NCI-H1436 treated with DMSO at 0.1 percent for 48 hours (cell line): Measurements from ENCODE around the gene ZNF556.
"Not testable (repeated sequence)": the region's sequence is repeated elsewhere in the genome, so short reads cannot be mapped to it uniquely, and the experiment has no call there.

Experiments used
- DNase-seq: peaks from one replicate; lab custom pipeline; 2025; lab: John Stamatoyannopoulos, UW

ZNF556 gene

GRCh38 chr19:2853015-2853606, 14.0 kb upstream of the ZNF556 start:
- no peak for DNase-seq

GRCh38 chr19:2854849-2855248, 12.3 kb upstream of the ZNF556 start:
- no peak for DNase-seq

DNA sequence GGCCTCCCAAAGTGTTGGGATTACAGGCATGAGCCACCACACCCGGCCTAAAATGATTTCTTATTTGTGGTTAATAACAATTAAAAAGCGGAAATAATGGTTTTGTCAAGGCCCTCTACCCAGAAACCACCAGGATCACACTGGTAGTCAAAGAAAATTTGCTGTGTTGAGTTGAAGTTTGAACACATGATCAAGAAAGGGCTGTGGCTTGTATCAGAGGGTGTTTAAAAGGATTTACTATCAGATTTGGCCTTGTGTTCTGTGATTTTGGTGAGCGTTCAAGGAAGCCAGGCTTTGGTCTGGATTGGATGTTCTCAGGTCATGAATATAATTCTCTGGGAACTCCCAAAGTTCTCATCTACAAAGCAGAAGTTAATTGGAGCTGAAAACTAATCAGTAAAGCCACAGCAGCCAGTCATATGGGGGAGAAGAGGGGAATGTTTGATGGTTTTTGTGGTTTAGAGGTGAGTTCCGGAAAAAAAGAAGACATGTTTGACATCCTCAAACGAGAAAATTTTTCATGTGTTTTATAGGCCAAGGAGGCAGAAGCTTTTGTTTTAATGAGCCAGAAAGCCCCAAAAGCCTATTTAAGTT, 10.6 kb upstream of the ZNF556 start:
- DNase-seq = no peak

DNA sequence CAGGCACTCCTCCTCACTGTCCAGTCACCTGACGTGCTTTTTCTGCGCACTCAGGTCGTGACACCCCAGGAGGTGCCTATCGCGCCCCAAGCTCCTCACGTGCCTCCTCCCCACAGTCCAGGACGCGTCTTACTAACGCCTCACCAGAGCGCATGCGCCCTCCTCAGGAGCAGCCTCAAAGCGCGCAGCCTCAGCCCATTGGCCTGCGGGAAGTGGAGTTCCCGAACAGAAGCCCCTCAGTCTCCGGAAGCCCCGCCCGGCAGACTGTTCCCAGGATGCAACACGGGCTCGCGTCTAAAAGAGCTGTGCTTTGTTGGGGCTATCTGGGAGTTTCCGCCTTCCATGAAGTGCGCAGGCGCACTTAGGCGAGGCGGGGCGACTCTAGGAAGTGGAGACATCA, 8.3 kb upstream of the ZNF556 start:
- DNase-seq = no peak

- no peak for DNase-seq
These were observed 3.3 kb upstream of the ZNF556 start for GRCh38 chr19:2863816-2864215.

DNA sequence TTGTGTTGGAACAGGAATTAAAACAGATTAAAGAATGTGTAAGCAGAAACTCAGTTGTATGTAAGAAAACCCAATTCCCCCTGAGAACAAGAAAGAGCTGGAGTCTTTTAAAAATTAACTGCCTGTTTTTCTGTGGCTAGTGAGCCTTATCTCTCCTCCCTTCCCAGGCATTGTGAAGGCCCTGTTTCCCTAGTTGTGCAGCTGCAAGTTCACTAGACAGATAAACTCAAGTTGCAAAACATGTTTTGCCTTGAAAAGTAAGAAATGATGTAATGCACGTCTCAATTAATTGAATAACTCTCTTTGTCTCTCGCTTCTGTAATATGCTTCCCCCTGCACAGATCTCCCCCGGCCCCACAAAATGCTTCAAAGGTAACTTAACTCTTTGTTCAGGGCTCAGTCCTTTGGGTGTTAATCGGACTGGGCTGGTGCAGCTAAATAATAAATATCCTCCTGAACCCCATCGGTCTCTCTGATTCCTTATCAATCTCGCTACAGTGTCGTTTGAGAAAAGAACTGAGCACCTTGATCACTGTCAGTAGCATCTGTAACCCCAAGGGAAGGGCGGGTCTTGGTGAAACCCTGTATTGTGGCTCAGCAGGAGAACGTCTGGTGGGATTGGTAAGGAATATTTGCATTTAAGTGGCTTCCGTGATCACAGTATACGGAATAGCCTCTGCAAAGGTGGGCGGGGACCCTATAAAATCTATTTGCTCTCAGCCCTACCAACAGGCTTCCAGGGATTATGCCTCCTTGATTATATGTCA, 1.6 kb upstream of the ZNF556 start:
- no peak for DNase-seq

DNA sequence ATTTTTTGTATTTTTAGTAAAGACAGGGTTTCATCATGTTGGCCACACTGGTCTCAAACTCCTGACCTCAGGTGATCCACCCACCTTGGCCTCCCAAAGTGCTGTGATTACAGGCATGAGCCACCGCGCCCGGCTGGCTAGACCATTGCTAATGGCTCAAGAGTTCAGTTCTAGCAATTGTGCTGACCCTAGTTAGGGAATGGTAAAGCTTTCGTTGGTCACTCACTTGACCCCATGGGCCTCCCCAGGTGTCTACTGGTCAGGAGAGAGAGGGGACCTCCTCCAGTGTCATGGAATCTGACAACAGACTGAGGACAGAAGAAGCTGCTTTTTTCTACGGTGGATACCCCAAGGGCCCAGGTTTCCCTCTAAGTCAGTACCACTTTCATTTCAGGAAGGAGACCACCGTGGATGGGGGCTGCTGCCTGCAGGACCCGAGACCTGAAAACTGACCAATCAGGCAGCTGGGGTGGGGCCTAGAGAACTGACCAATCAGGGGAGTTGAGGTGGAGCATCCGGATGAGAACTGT, 575 bp upstream of the ZNF556 start:
- no peak for DNase-seq

- DNase-seq = no peak
These were observed 2.5 kb downstream of the ZNF556 start for GRCh38 chr19:2869618-2870017.

DNA sequence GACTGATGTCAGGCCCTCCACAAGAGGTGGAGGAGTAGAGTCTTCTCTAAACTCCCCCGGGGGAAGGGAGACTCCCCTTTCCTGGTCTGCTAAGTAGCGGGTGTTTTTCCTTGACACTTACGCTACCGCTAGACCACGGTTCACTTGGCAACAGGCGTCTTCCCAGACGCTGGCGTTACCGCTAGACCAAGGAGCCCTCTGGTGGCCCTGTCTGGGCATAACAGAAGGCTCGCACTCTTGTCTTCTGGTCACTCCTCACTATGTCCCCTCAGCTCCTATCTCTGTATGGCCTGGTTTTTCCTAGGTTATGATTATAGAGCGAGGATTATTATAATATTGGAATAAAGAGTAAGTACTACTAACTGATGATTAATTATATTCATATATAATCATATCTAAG, 5.0 kb downstream of the ZNF556 start:
- not testable (repeated sequence) for DNase-seq

DNA sequence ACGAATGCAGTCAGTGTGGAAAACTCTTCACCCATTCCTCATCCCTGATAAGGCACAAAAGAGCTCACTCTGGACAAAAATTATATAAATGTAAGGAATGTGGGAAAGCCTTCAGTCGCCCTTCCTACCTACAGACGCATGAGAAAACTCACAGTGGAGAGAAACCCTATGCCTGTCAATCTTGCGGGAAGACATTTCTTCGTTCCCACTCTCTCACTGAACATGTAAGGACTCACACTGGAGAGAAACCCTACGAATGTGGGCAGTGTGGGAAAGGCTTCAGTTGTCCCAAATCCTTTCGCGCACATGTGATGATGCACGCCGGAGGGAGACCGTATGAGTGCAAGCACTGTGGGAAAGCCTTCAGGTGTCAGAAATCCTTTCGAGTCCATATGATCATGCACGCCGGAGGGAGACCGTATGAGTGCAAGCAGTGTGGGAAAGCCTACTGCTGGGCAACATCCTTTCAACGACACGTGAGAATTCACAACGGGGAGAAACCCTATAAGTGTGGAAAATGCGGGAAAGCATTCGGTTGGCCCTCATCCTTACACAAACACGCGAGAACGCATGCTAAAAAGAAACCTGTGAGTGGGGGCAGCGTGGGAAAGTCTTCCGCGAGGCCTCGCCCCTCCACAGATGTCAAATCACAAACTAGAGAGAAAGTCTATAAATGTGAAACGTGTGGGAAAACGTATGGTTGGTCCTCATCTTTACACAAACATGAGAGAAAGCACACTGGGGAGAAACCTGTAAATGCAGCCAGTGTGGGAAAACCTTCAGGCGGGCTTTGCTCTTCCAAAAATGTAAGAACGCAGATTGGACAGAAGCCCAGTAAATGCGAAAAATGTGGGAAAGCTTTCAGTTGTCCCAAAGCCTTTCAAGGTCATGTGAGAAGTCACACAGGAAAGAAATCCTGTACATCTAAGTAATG, 10.5 kb downstream of the ZNF556 start:
- no peak for DNase-seq

DNA sequence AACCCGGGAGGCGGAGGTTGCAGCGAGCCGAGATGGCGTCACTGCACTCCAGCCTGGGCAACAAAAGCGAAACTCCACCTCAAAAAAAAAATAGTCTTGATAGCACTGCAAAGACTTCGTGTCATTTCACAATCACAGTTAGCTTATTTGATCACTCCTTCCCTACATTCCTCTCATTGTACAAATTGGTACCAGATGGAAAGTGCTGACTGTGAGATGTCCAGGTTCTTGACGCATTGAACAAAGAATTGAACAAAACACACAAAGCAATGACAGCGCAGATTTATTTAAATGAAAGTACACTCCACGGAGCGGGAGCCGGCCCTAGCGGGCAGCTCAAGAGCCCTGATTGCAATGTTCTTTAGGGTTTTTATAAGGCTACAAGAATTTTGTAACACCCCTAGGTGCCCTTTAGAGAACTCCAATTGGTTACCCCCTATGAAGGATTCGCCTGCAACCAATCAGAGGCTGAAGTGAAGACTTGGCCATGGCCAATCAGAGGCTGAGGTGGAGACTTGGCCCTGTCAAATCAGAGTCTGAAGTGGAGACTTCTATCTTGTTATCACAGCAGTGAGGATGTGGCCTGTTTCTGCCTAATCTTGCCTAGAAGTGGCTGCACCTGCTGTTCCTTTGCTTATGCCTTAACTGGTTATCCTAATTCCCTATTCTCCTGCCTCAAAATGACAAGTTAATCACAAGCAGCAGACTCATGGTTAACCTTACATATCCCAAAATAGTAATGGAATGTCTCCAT, 16.7 kb downstream of the ZNF556 start:
- DNase-seq = no peak

GRCh38 chr19:2885736-2886135, 18.6 kb downstream of the ZNF556 start:
- DNase-seq = no peak

DNA sequence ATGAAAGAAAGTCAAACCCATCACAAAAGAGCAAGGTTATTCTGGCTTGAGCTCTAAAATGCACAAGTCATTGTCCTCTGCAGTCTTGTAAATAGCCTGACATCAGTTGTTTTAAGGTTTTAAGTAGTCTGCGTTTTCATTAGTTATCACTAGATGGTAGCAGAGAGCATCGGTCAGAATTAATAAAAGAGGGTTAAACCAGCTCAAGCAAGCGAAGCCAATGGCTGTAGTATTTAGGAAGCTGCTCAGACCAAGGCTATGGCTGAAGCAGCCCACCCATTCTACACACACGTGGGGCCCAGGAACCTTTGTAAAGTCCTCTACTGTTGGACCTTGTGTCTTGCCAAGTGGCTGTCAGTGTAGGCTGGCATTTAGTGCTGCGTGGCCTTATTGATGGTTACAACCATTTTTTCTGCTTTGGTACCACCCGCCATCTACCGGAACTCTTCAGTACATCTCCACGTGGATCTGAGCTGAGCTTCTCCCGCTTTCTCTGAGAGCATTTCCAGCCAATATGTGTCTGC, 20.3 kb downstream of the ZNF556 start:
- DNase-seq = peak; percentile 9

DNA sequence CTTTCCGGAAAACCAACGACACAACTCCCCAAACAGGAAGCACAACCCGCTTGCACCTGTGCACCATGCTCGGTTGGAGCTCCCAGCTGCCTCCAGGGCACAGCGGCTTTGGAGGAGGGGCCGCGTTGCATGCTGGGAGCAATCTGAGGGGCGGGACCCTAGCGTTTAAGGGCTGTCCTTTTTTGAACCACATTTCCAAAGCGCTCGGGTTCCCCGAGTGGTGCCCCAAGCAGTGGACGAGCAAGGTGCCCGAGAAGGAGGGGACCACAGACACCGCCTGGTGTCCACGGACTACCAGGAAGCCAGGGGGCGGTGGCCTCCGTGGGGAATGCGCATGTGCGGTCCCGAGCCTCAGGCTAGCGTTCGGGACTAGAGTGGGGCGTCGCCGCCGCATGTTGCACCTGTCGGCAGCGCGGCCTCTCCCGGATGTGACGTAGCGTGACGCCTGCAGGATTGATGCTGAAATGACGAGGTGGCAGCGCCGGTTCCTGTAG, 21.6 kb downstream of the ZNF556 start:
- DNase-seq = no peak

GRCh38 chr19:2890531-2890930, 23.4 kb downstream of the ZNF556 start:
- DNase-seq = not testable (repeated sequence)

GRCh38 chr19:2896694-2897093, 29.6 kb downstream of the ZNF556 start:
- no peak for DNase-seq

GRCh38 chr19:2900296-2901252, 33.4 kb downstream of the ZNF556 start, which contains the start of gene ZNF57:
TSS of gene ZNF57 (plus strand) at chr19:2900928. CDS start at chr19:2901046, 118 bp downstream.
- peak; percentile 94 for DNase-seq

GRCh38 chr19:2902590-2903218, 35.6 kb downstream of the ZNF556 start:
- DNase-seq = no peak

GRCh38 chr19:2903326-2903725, 36.2 kb downstream of the ZNF556 start:
- DNase-seq = not testable (repeated sequence)
